OCI-LY3 (cell line): ENCODE data around the gene DNPH1.

Experiments used
- H2AFZ ChIP-seq: fragments of 200-600, 300-600 bp; shearing (Covaris generic); 2 replicates; pipeline ENCODE4 v1.6.0; 2014; ENCODE audit warnings: antibody characterized with exemption, low read depth, low read length
- H3K27ac ChIP-seq: fragments of 200-600, 300-600 bp; sonication (generic); 2 replicates; pipeline ENCODE4 v1.5.1; 2014; ENCODE audit warnings: mild to moderate bottlenecking, low read length, moderate library complexity, mixed read lengths
- H3K27me3 ChIP-seq: fragments of 200-600, 300-600 bp; sonication (generic); 2 replicates; pipeline ENCODE4 v1.6.1; 2014; ENCODE audit warnings: low read depth, low read length, mixed read lengths
- H3K36me3 ChIP-seq: fragments of 200-600, 300-600 bp; sonication (generic); replicated peaks from 2 replicates; pipeline ENCODE3; 2014; ENCODE audit warnings: low read depth, low read length, mixed read lengths
- H3K4me1 ChIP-seq: fragments of 300-600, 200-600 bp; sonication (generic); 2 replicates; pipeline ENCODE4 v1.6.1; 2014; ENCODE audit warnings: low read length, mixed read lengths
- H3K4me2 ChIP-seq: fragments of 200-600, 300-600 bp; sonication (generic); 2 replicates; pipeline ENCODE4 v1.6.1; 2014; ENCODE audit warnings: low read length, mixed read lengths
- H3K4me3 ChIP-seq: fragments of 300-600, 200-600 bp; sonication (generic); 2 replicates; pipeline ENCODE4 v1.5.1; 2014; ENCODE audit warnings: antibody characterized with exemption, mild to moderate bottlenecking, low read length, moderate library complexity
- H3K79me2 ChIP-seq: fragments of 300-600, 200-600 bp; shearing (Covaris generic); 2 replicates; pipeline ENCODE4 v1.6.1; 2014; ENCODE audit warnings: mild to moderate bottlenecking, low read length, mixed read lengths
- H3K9ac ChIP-seq: fragments of 300-600, 200-600 bp; shearing (Covaris generic); 2 replicates; pipeline ENCODE4 v1.6.0; 2014; ENCODE audit warnings: mild to moderate bottlenecking, low read length, moderate library complexity
- H3K9me3 ChIP-seq: fragments of 200-600, 300-600 bp; shearing (Covaris generic); 2 replicates; pipeline ENCODE4 v1.6.1; 2014; ENCODE audit warnings: low read length, mixed read lengths; ENCODE audit not compliant: insufficient read depth
- H4K20me1 ChIP-seq: fragments of 200-600, 300-600 bp; sonication (generic); 2 replicates; pipeline ENCODE4 v1.6.1; 2016; ENCODE audit warnings: low read length, mixed read lengths; ENCODE audit not compliant: insufficient read depth
- CTCF ChIP-seq: fragments of 200-600, 300-600 bp; sonication (generic); IDR thresholded peaks from 2 replicates; pipeline ENCODE4 v1.5.1; 2014; ENCODE audit warnings: antibody characterized with exemption, low read length, low read depth
- EZH2phosphoT487 ChIP-seq: fragments of 200-600 bp; shearing (Covaris generic); IDR thresholded peaks from 2 replicates; pipeline ENCODE4 v1.6.1; 2018; ENCODE audit warnings: antibody characterized with exemption, mixed run types, low read depth

The DNPH1 gene

GRCh38 chr6:43175676-43176422, 53.4 kb downstream of the DNPH1 start:
- Histone ChIP-seq H3K36me3 (peaks cover 46% of the 10 kb centered on the region), H4K20me1 (peaks cover 33% of the 10 kb centered on the region), H3K27me3 (no peaks in the 10 kb centered on the region), H3K4me3 (no peak overlapping the region), H3K9ac (no peak overlapping the region), H2AFZ (no peak overlapping the region), H3K79me2 (peaks cover 49% of the 10 kb centered on the region), H3K27ac (no peak overlapping the region), H3K4me2 (no peak overlapping the region; the same call in 1 of the 2 replicates), H3K9me3 (no peaks in the 10 kb centered on the region), H3K4me1 (peaks cover 28% of the 10 kb centered on the region)
- TF ChIP-seq CTCF = no peak
- TF ChIP-seq EZH2phosphoT487 = no peak
